Activated naive CD8-positive, alpha-beta T cell (primary cell): ENCODE results near the gene PLPPR3.
A peak's percentile ranks its signal among the peaks of the same experiment; 100 is the strongest.

Experiments used
- H3K27ac Mint-ChIP-seq: one replicate; pipeline ENCODE4 v1.8.0; 2021; ENCODE audit warnings: mixed read lengths
- H3K27me3 Mint-ChIP-seq: one replicate; pipeline ENCODE4 v1.8.0; 2021; ENCODE audit warnings: mixed read lengths
- H3K36me3 Mint-ChIP-seq: one replicate; pipeline ENCODE4 v1.8.0; 2021; ENCODE audit warnings: mixed read lengths
- H3K4me1 Mint-ChIP-seq: one replicate; pipeline ENCODE4 v1.8.0; 2021; ENCODE audit warnings: low read depth, mixed read lengths
- H3K4me3 Mint-ChIP-seq: one replicate; pipeline ENCODE4 v1.8.0; 2021; ENCODE audit warnings: mild to moderate bottlenecking, mixed read lengths
- H3K9me3 Mint-ChIP-seq: one replicate; pipeline ENCODE4 v1.8.0; 2021; ENCODE audit warnings: low read depth, mixed read lengths

The PLPPR3 gene

GRCh38 chr19:788983-789700 is 32.6 kb downstream of the PLPPR3 start:
- H3K27ac Mint-ChIP-seq = no peak overlapping the region
- no peaks in the 10 kb centered on the region for H3K4me1 Mint-ChIP-seq

GRCh38 chr19:788686-788982 is 33.1 kb downstream of the PLPPR3 start:
- H3K9me3 Mint-ChIP-seq = no peaks in the 10 kb centered on the region
- no peak overlapping the region for H3K4me3 Mint-ChIP-seq
- no peaks in the 10 kb centered on the region for H3K4me1 Mint-ChIP-seq
- H3K36me3 Mint-ChIP-seq = no peaks in the 10 kb centered on the region
- H3K27ac Mint-ChIP-seq = no peak overlapping the region
- peaks cover 1% of the 10 kb centered on the region for H3K27me3 Mint-ChIP-seq

More at GRCh38 chr19:788983-789700, 32.6 kb downstream of the PLPPR3 start:
- no peaks in the 10 kb centered on the region for H3K9me3 Mint-ChIP-seq
- no peaks in the 10 kb centered on the region for H3K36me3 Mint-ChIP-seq
- H3K27me3 Mint-ChIP-seq = peaks cover 1% of the 10 kb centered on the region
- H3K4me3 Mint-ChIP-seq = no peak overlapping the region

- Mint-ChIP-seq H3K4me3 (no peak overlapping the region), H3K9me3 (no peaks in the 10 kb centered on the region), H3K27me3 (peaks cover 1% of the 10 kb centered on the region), H3K4me1 (no peaks in the 10 kb centered on the region), H3K36me3 (no peaks in the 10 kb centered on the region), H3K27ac (no peak overlapping the region)
These were observed 34.2 kb downstream of the PLPPR3 start for GRCh38 chr19:787536-787935.

GRCh38 chr19:784541-784940 is 37.2 kb downstream of the PLPPR3 start:
- Mint-ChIP-seq H3K27ac (no peak overlapping the region), H3K4me3 (no peak overlapping the region), H3K9me3 (no peaks in the 10 kb centered on the region), H3K4me1 (no peaks in the 10 kb centered on the region), H3K36me3 (no peaks in the 10 kb centered on the region), H3K27me3 (peaks cover 1% of the 10 kb centered on the region)

- Mint-ChIP-seq H3K27me3 (no peaks in the 10 kb centered on the region), H3K27ac (no peak overlapping the region), H3K36me3 (no peaks in the 10 kb centered on the region), H3K4me1 (no peaks in the 10 kb centered on the region), H3K4me3 (no peak overlapping the region), H3K9me3 (no peaks in the 10 kb centered on the region)
These were observed 38.7 kb downstream of the PLPPR3 start for GRCh38 chr19:782878-783668.

- no peak overlapping the region for H3K27ac Mint-ChIP-seq
- no peaks in the 10 kb centered on the region for H3K36me3 Mint-ChIP-seq
- H3K27me3 Mint-ChIP-seq = no peaks in the 10 kb centered on the region
- H3K4me3 Mint-ChIP-seq = no peak overlapping the region
- no peaks in the 10 kb centered on the region for H3K4me1 Mint-ChIP-seq
- H3K9me3 Mint-ChIP-seq = no peaks in the 10 kb centered on the region
These were observed 39.4 kb downstream of the PLPPR3 start for GRCh38 chr19:782185-782877.

- H3K27ac Mint-ChIP-seq = no peak overlapping the region
- no peaks in the 10 kb centered on the region for H3K9me3 Mint-ChIP-seq
- H3K36me3 Mint-ChIP-seq = no peaks in the 10 kb centered on the region
- H3K4me3 Mint-ChIP-seq = no peak overlapping the region
- no peaks in the 10 kb centered on the region for H3K4me1 Mint-ChIP-seq
- no peaks in the 10 kb centered on the region for H3K27me3 Mint-ChIP-seq
These were observed 40.0 kb downstream of the PLPPR3 start for GRCh38 chr19:781800-782184.

GRCh38 chr19:780935-781334 is 40.8 kb downstream of the PLPPR3 start:
- Mint-ChIP-seq H3K36me3 (no peaks in the 10 kb centered on the region), H3K9me3 (no peaks in the 10 kb centered on the region), H3K4me3 (no peak overlapping the region), H3K27me3 (no peaks in the 10 kb centered on the region), H3K27ac (no peak overlapping the region), H3K4me1 (no peaks in the 10 kb centered on the region)

GRCh38 chr19:778910-779653 is 42.7 kb downstream of the PLPPR3 start:
- Mint-ChIP-seq H3K4me3 (no peak overlapping the region), H3K9me3 (no peaks in the 10 kb centered on the region), H3K27ac (no peak overlapping the region), H3K36me3 (no peaks in the 10 kb centered on the region), H3K4me1 (no peaks in the 10 kb centered on the region), H3K27me3 (no peaks in the 10 kb centered on the region)

GRCh38 chr19:776549-776948 is 45.2 kb downstream of the PLPPR3 start:
- H3K27me3 Mint-ChIP-seq = no peaks in the 10 kb centered on the region

GRCh38 chr19:772730-773436 is 48.9 kb downstream of the PLPPR3 start:
- Mint-ChIP-seq H3K27ac (no peak overlapping the region), H3K27me3 (peaks cover 2% of the 10 kb centered on the region), H3K9me3 (no peaks in the 10 kb centered on the region), H3K4me1 (peaks cover 2% of the 10 kb centered on the region), H3K36me3 (no peaks in the 10 kb centered on the region), H3K4me3 (no peak overlapping the region)

More at GRCh38 chr19:776549-776948, 45.2 kb downstream of the PLPPR3 start:
- no peak overlapping the region for H3K27ac Mint-ChIP-seq
- H3K4me3 Mint-ChIP-seq = no peak overlapping the region
- H3K36me3 Mint-ChIP-seq = no peaks in the 10 kb centered on the region
- H3K9me3 Mint-ChIP-seq = no peaks in the 10 kb centered on the region
- H3K4me1 Mint-ChIP-seq = no peaks in the 10 kb centered on the region

GRCh38 chr19:772063-772462 is 49.7 kb downstream of the PLPPR3 start:
- Mint-ChIP-seq H3K27me3 (peaks cover 2% of the 10 kb centered on the region), H3K4me1 (peaks cover 2% of the 10 kb centered on the region), H3K36me3 (no peaks in the 10 kb centered on the region), H3K4me3 (no peak overlapping the region), H3K27ac (peak overlapping the region; percentile 28), H3K9me3 (no peaks in the 10 kb centered on the region)

GRCh38 chr19:771332-771785 is 50.4 kb downstream of the PLPPR3 start:
- Mint-ChIP-seq H3K4me3 (no peak overlapping the region), H3K36me3 (no peaks in the 10 kb centered on the region), H3K27ac (no peak overlapping the region), H3K9me3 (no peaks in the 10 kb centered on the region), H3K27me3 (peaks cover 2% of the 10 kb centered on the region), H3K4me1 (peaks cover 2% of the 10 kb centered on the region)

- Mint-ChIP-seq H3K9me3 (no peaks in the 10 kb centered on the region), H3K36me3 (no peaks in the 10 kb centered on the region), H3K27ac (no peak overlapping the region)
These were observed 52.1 kb downstream of the PLPPR3 start for GRCh38 chr19:769616-770015.

More at GRCh38 chr19:769616-770015, 52.1 kb downstream of the PLPPR3 start:
- Mint-ChIP-seq H3K27me3 (peaks cover 2% of the 10 kb centered on the region), H3K4me1 (peaks cover 2% of the 10 kb centered on the region), H3K4me3 (no peak overlapping the region)
